Thymus (tissue), 11 donors: Measurements from ENCODE around the gene PEAK1. TPM values are rescaled to one million over a fixed set of nuclear protein-coding genes. Genes with fewer than 3 reads are reported as not detected.

Experiments used
- DNase-seq, 9 donors: peaks; one replicate each; pipeline ENCODE4 v3.0.0-alpha.2; 2013; ENCODE audit warnings: low spot score in 9 of 9, low read depth in 6 of 9, missing footprints in 1 of 9
- H3K27ac ChIP-seq, 2 donors: one replicate each; pipeline ENCODE4 v1.5.1; 2013; ENCODE audit warnings: control low read depth in 1 of 2, low read depth in 1 of 2, low read length in 1 of 2, mild to moderate bottlenecking in 1 of 2, moderate library complexity in 1 of 2
- H3K27me3 ChIP-seq, 2 donors: one replicate each; pipeline ENCODE4 v1.5.1; 2013; ENCODE audit warnings: low read length in 1 of 2; ENCODE audit not compliant: control insufficient read depth in 2 of 2, insufficient read depth in 1 of 2
- H3K36me3 ChIP-seq, 2 donors: one replicate each; pipeline ENCODE4 v1.5.1; 2013; ENCODE audit warnings: low read length in 1 of 2, mild to moderate bottlenecking in 1 of 2, moderate library complexity in 1 of 2; ENCODE audit not compliant: control insufficient read depth in 2 of 2, insufficient read depth in 2 of 2
- H3K4me1 ChIP-seq, 2 donors: one replicate each; pipeline ENCODE4 v1.5.1; 2013; ENCODE audit warnings: low read length in 2 of 2; ENCODE audit not compliant: control insufficient read depth in 2 of 2, insufficient read depth in 2 of 2
- H3K4me3 ChIP-seq, 2 donors: one replicate each; pipeline ENCODE4 v1.5.1; 2013; ENCODE audit warnings: low read length in 2 of 2, control low read depth in 1 of 2, mild to moderate bottlenecking in 1 of 2
- H3K9me3 ChIP-seq, 2 donors: one replicate each; pipeline ENCODE4 v1.5.1; 2013; ENCODE audit warnings: low read length in 1 of 2, mild to moderate bottlenecking in 1 of 2; ENCODE audit not compliant: control insufficient read depth in 2 of 2, insufficient read depth in 1 of 2
- WGBS: extraction: QIAGEN DNeasy Blood & Tissue Kit; methylation state at CpG from one replicate; pipeline ENCODE4 v1.1.7; 2013; 5-methylcytosine and 5-hydroxymethylcytosine counted together
- polyA plus RNA-seq: library from polyadenylated mRNA; stranded (reverse); fragments of 200-250 nt; gene quantifications from one replicate; pipeline ENCODE4 v1.2.3, GENCODE V29; 2013
- total RNA-seq: library from RNA; stranded (reverse); fragments of 120-200 nt; gene quantifications from one replicate; pipeline ENCODE4 v1.2.4, GENCODE V29; 2013
- donor health status: healthy.

Gene PEAK1
- total and polyA plus RNA-seq, 2 donors, result 4.7 to 7.8 TPM

DNA sequence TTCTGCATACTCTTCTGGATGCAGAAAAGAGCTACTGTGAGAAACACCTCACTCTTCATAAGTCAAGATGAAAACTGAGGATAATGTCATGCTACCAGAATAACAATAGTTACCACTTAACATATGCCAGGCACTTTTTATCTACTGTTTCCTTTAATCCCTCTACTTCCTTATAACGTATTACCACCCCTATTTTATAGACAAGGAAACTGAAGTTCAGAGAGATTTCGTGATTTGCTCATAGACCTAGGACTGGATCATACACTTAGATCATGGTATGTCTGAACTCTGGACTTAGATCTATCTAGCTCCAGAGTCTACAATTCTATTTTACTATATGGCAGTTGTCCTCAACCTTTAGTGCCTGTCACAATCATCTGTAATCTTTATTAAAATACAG lies 193.3 kb downstream of the PEAK1 start:
- DNase-seq, result no peak
- Histone ChIP-seq H3K27me3 (no peaks in the 10 kb centered on the region), H3K4me3 (no peak overlapping the region), H3K27ac (no peak overlapping the region), H3K9me3 (no peaks in the 10 kb centered on the region), H3K4me1 (peaks cover 0 to 3% of the 10 kb centered on the region in 2 donors), H3K36me3 (no peaks in the 10 kb centered on the region)
- WGBS, result 93% methylated on average over 2 of the region's 2 CpGs

DNA sequence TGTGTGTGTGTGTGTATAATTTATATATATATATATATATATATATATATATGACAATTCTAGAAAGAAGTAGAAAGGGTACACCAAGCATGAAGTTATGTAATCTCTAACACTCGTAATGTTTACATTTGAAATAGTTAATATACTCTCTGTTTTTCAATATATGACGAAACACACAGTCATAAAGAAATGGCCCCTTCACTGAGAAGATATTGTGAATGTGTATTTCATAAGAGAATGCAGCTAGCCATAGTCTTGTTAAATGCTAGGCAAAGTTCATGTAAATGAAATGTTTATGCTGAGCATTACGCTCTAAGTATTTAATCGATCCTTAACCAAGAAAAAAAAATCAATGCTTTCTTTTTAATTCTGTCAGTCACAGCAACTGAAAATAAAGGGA lies 194.3 kb downstream of the PEAK1 start:
- no peak overlapping the region for H3K4me3 ChIP-seq
- H3K36me3 ChIP-seq, result no peaks in the 10 kb centered on the region
- peaks cover 0 to 3% of the 10 kb centered on the region in 2 donors for H3K4me1 ChIP-seq
- no peaks in the 10 kb centered on the region for H3K9me3 ChIP-seq
- no peak for DNase-seq
- no peaks in the 10 kb centered on the region for H3K27me3 ChIP-seq
- no peak overlapping the region for H3K27ac ChIP-seq
- 97% methylated on average over 4 of the region's 4 CpGs for WGBS

DNA sequence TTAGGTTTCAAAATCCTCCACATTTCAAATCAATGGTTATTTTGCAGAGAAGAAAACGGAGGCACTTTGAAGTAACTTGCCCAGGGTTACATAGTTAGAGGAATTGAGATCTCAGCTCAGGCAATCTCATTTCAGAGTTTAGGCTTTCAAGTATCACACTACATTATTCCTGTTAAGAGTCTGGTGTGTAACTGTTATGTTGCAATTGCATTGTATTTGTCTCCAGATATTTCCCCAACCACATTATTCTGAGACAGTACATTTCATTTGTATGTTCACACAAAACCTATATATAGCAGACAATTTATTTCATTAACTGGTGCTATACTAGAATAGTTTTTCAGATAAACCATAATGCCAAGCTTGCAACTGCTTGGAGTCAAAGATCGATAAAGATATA lies 194.8 kb downstream of the PEAK1 start:
- Histone ChIP-seq H3K4me3 (no peak overlapping the region), H3K27me3 (no peaks in the 10 kb centered on the region), H3K27ac (no peak overlapping the region), H3K36me3 (no peaks in the 10 kb centered on the region), H3K9me3 (no peaks in the 10 kb centered on the region), H3K4me1 (peaks cover 0 to 3% of the 10 kb centered on the region in 2 donors)
- DNase-seq, result no peak
- whole genome bisulfite sequencing, result 95% methylated on average over 2 of the region's 2 CpGs

DNA sequence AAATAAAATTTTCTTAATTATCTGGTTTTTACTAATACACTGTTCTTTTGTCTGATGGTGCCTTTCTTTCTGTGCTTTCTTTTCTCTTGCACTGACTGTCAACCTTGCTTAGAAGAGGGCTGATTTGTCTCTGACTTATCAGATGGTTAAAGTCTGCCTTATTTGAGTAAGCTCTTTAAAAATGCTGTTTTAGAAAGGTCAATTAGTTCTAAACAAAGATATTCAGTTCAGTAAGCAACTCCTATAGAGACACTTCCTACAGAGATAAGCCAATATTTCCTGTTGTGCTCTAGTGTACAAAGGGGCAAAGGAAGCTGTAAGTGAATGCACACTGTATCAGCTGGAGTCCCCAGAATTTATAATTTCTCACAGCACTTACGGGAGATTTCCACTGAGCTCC lies 195.6 kb downstream of the PEAK1 start:
- Histone ChIP-seq H3K4me1 (peaks cover 0 to 3% of the 10 kb centered on the region in 2 donors), H3K27me3 (no peaks in the 10 kb centered on the region), H3K27ac (no peak overlapping the region), H3K9me3 (no peaks in the 10 kb centered on the region), H3K36me3 (no peaks in the 10 kb centered on the region), H3K4me3 (no peak overlapping the region)
- 43% methylated on average over 1 of the region's 1 CpG for WGBS
- peak in 4 of 9 donors; percentile 3 to 37 (median 16) for DNase-seq

DNA sequence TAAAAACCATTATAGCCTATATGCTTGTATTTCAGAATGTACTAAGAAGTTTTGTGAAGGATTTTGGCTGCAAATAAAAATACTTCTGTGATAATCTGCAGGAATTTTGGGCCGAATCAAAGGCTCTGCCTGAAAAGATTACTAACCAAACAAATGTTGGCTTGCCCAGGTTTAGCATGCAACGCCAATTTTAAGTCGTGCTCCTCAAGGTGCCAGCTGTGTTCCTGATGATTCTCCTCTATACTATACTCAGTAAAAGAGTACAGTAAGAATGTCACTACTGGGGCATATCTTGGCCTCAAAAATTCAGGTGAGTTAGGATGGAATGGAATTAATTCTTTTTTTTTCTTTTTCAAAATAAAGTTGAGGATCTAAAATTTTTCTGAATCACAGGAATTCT lies 198.2 kb downstream of the PEAK1 start:
- WGBS, result 97% methylated on average over 3 of the region's 3 CpGs
- Histone ChIP-seq H3K27me3 (no peaks in the 10 kb centered on the region), H3K9me3 (no peaks in the 10 kb centered on the region), H3K36me3 (no peaks in the 10 kb centered on the region), H3K4me1 (peaks cover 0 to 3% of the 10 kb centered on the region in 2 donors), H3K27ac (no peak overlapping the region), H3K4me3 (no peak overlapping the region)
- no peak for DNase-seq

DNA sequence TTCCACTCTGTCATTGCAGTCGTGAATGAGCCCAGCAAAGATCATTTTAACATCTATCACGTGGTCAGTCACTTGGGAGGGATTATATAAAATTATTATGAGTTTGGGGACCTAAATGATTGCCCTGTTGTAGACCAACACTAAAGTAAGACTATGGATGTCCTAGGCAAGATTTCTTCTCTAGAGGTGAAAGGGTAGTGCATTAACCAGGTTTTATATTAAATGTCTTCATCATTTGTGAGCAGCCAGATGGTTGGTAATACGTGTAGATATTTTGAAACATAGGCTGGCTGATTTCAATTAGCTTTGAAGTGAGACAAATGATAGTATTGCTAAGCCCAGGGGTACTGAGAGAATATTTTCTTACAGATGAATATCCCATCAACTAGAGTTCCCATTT lies 198.7 kb downstream of the PEAK1 start:
- WGBS, result 98% methylated on average over 3 of the region's 3 CpGs
- Histone ChIP-seq H3K9me3 (no peaks in the 10 kb centered on the region), H3K4me3 (no peak overlapping the region), H3K27me3 (no peaks in the 10 kb centered on the region), H3K36me3 (no peaks in the 10 kb centered on the region), H3K27ac (no peak overlapping the region), H3K4me1 (peaks cover 0 to 3% of the 10 kb centered on the region in 2 donors)
- DNase-seq, result no peak

DNA sequence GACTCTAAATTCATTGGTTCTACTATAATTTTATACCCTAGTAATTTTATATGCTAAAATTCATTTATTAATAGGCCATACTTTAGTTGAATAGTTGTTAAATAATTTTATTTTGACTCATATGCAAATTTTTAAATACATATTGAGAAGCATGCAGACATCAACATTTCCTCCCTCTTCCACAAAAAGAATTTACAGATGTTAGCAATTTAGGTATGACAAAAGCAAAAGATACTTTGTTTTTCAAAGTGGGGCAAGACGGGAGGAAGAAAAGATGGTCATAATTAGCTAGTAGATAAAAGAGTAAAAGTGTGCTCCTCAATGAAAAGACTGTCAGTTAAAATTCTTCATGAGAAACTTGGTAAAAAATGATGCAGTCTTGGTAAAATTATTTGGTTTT lies 200.1 kb downstream of the PEAK1 start:
- Histone ChIP-seq H3K4me1 (peaks cover 0 to 3% of the 10 kb centered on the region in 2 donors), H3K36me3 (no peaks in the 10 kb centered on the region), H3K27ac (no peak overlapping the region), H3K27me3 (no peaks in the 10 kb centered on the region), H3K4me3 (no peak overlapping the region), H3K9me3 (no peaks in the 10 kb centered on the region)
- DNase-seq, result no peak
- 95% methylated on average over 1 of the region's 1 CpG for WGBS

DNA sequence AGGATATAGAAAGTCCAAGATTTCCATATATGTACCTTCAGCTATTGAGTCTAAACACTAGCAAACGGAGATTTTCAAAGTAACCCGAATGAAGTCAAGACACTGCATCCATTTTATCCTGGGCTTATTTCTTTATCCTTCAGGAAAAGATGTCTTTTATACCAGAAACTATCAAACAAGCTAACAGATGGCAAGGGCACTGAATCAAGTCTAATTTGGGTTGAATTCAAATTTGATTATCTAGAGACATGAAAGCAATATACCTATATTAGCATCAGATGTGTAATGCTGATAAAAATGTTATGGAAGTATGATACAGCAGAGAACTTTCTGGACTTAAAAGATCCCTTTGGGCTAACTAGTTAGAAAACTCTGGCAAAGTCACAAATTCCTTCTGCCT lies 210.7 kb downstream of the PEAK1 start:
- Histone ChIP-seq H3K27me3 (no peaks in the 10 kb centered on the region), H3K4me3 (no peak overlapping the region), H3K27ac (no peak overlapping the region), H3K36me3 (no peaks in the 10 kb centered on the region), H3K9me3 (no peaks in the 10 kb centered on the region), H3K4me1 (no peaks in the 10 kb centered on the region)
- no peak for DNase-seq
- 96% methylated on average over 2 of the region's 2 CpGs for WGBS

DNA sequence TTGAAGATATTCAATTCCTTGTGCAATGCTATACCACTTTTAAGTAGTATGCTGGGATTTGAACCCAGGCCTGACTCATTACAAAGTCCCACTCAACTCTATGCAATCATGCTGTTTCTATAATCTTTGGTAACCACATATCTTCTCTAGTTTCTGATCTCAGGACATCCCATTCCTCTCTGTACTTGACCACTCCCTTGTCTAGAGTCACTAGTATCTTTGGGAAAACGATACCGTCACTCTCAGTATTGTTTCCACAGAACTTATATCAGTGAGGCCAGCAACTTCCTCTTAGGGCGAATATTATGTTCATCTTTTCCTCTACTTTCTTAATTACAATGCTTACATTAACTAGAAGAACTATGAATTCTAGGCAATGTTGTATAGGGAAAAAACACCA lies 211.7 kb downstream of the PEAK1 start:
- Histone ChIP-seq H3K27me3 (no peaks in the 10 kb centered on the region), H3K4me3 (no peak overlapping the region), H3K27ac (no peak overlapping the region), H3K4me1 (no peaks in the 10 kb centered on the region), H3K36me3 (no peaks in the 10 kb centered on the region), H3K9me3 (no peaks in the 10 kb centered on the region)
- no peak for DNase-seq
- 95% methylated on average over 3 of the region's 3 CpGs for WGBS

DNA sequence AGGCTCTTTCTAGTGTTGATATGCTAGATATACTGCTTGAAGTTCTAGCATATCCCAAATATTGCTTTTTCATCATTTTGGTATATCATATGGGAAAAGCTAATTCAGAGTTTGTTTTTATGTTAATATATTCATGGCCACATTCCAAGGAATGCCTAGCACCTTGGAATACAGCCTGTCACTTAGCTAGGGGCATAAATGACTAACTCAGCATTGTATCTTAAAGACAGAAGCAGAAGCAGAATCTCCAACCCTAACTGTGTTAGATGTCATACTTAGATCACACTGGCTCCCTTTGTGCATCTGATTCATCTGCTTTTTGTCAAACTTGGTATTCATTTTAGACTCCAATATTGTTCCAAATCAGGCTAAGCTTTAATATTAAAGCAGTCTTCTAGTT lies 218.2 kb downstream of the PEAK1 start:
- DNase-seq, result no peak
- no peaks in the 10 kb centered on the region for H3K9me3 ChIP-seq
- H3K36me3 ChIP-seq, result no peaks in the 10 kb centered on the region
- no peak overlapping the region for H3K4me3 ChIP-seq
- H3K27ac ChIP-seq, result no peak overlapping the region
- no peaks in the 10 kb centered on the region for H3K27me3 ChIP-seq
- H3K4me1 ChIP-seq, result no peaks in the 10 kb centered on the region
